B cell (primary cell): ENCODE data around the gene TAF6. TPM values are rescaled to one million over a fixed set of nuclear protein-coding genes. Genes with fewer than 3 reads are reported as not detected.
A peak's percentile ranks its signal among the peaks of the same experiment; 100 is the strongest.

ENCODE experiments used
- ATAC-seq: fragments of 200-7000 bp; cut with Tn5 transposase; one replicate; pipeline ENCODE4 v1.10.0; 2021; ENCODE audit warnings: low read depth, mild to moderate bottlenecking, moderate number of reproducible peaks, moderate library complexity
- CTCF ChIA-PET: fragments of 350-600 bp; sonication (Branson Sonifier 250); formaldehyde crosslinking; loops from one replicate; lab custom pipeline; 2021; ENCODE audit warnings: antibody characterized with exemption, inconsistent platforms; lab: Charles Lee
- POLR2A ChIA-PET: fragments of 350-600 bp; sonication (Branson Sonifier 250); formaldehyde crosslinking; loops from one replicate; lab custom pipeline; 2021; ENCODE audit warnings: antibody characterized with exemption; lab: Charles Lee
- DNase-seq: peaks from one replicate; pipeline ENCODE4 v3.0.0; 2013
- H2AFZ ChIP-seq: 2 replicates; pipeline ENCODE4 v1.6.1; 2012; ENCODE audit warnings: mild to moderate bottlenecking, low read depth, low read length; ENCODE audit not compliant: insufficient read depth, poor library complexity, severe bottlenecking
- H3K27ac ChIP-seq, 2 donors: 1 replicate in 1 of 2; 2 replicates in 1 of 2; pipeline ENCODE4 v1.5.1; 2012 to 2013; ENCODE audit warnings: low read length in 2 of 2, mild to moderate bottlenecking in 2 of 2, moderate library complexity in 1 of 2
- H3K27me3 ChIP-seq, 4 experiments: fragments of 200-600 bp in 1 of 4; sonication (generic) in 1 of 4; replicated peaks in 1 of 4; 1 replicate in 2 of 4; 2 replicates in 2 of 4; pipeline versions ENCODE4 v1.6.1 to v1.7.0; 2013 to 2016; ENCODE audit warnings: low read length in 3 of 4, mild to moderate bottlenecking in 2 of 4, mixed read lengths in 1 of 4, moderate library complexity in 1 of 4; ENCODE audit not compliant: insufficient read depth in 4 of 4, control insufficient read depth in 3 of 4; ENCODE audit errors: control extremely low read depth in 1 of 4
- H3K36me3 ChIP-seq, 2 experiments: replicated peaks in 1 of 2; 1 replicate in 1 of 2; 2 replicates in 1 of 2; pipeline versions ENCODE4 v1.6.1 to v1.7.1; 2013; ENCODE audit warnings: low read length in 1 of 2; ENCODE audit not compliant: insufficient read depth in 2 of 2, control insufficient read depth in 1 of 2; ENCODE audit errors: control extremely low read depth in 1 of 2, extremely low read depth in 1 of 2
- H3K4me1 ChIP-seq, 2 donors: fragments of 200-600 bp in 1 of 2; sonication (generic) in 1 of 2; 1 replicate in 1 of 2; 2 replicates in 1 of 2; pipeline versions ENCODE4 v1.5.1 to v1.6.1; 2013 to 2017; ENCODE audit warnings: low read length in 2 of 2; ENCODE audit not compliant: control insufficient read depth in 2 of 2, insufficient read depth in 2 of 2
- H3K4me2 ChIP-seq: replicated peaks from 2 replicates; pipeline ENCODE3; 2012; ENCODE audit warnings: mild to moderate bottlenecking, low read depth, low read length; ENCODE audit not compliant: poor library complexity, severe bottlenecking
- H3K4me3 ChIP-seq, 5 experiments: fragments of 200-600 bp in 1 of 5; sonication (generic) in 1 of 5; 1 replicate in 3 of 5; 2 replicates in 2 of 5; pipeline versions ENCODE4 v1.5.1 to v1.7.0; 2011 to 2016; ENCODE audit warnings: low read length in 4 of 5, mild to moderate bottlenecking in 4 of 5, low read depth in 2 of 5, control low read depth in 1 of 5, moderate library complexity in 1 of 5; ENCODE audit not compliant: insufficient read depth in 1 of 5; ENCODE audit errors: control extremely low read depth in 1 of 5, extremely low read depth in 1 of 5
- H3K79me2 ChIP-seq: fragments of 200-600 bp; sonication (generic); one replicate; pipeline ENCODE4 v1.6.0; 2016; ENCODE audit warnings: low read length; ENCODE audit not compliant: control insufficient read depth, insufficient read depth
- H3K9ac ChIP-seq: fragments of 200-600 bp; sonication (generic); 2 replicates; pipeline ENCODE4 v1.6.1; 2017; ENCODE audit warnings: mild to moderate bottlenecking, low read length, moderate library complexity
- H3K9me3 ChIP-seq, 3 donors: one replicate each; pipeline versions ENCODE4 v1.6.1 to v1.7.1; 2013; ENCODE audit warnings: low read length in 2 of 3; ENCODE audit not compliant: control insufficient read depth in 2 of 3, insufficient read depth in 1 of 3; ENCODE audit errors: control extremely low read depth in 1 of 3
- H4K20me1 ChIP-seq: 2 replicates; pipeline ENCODE4 v1.6.0; 2012; ENCODE audit warnings: mild to moderate bottlenecking, low read length; ENCODE audit not compliant: insufficient read depth, control insufficient read depth, poor library complexity, severe bottlenecking
- H3K27ac Mint-ChIP-seq: one replicate; pipeline ENCODE4 v1.8.0; 2021; ENCODE audit warnings: mixed read lengths
- H3K27me3 Mint-ChIP-seq: one replicate; pipeline ENCODE4 v1.8.0; 2021; ENCODE audit warnings: mixed read lengths
- H3K4me1 Mint-ChIP-seq: one replicate; pipeline ENCODE4 v1.8.0; 2021; ENCODE audit warnings: mixed read lengths
- H3K4me3 Mint-ChIP-seq: one replicate; pipeline ENCODE4 v1.8.0; 2021; ENCODE audit warnings: mixed read lengths
- H3K9me3 Mint-ChIP-seq: one replicate; pipeline ENCODE4 v1.8.0; 2022; ENCODE audit warnings: mixed read lengths; ENCODE audit not compliant: insufficient read depth
- CTCF ChIP-seq: fragments of 200-600 bp; IDR thresholded peaks from one replicate; pipeline ENCODE4 v1.8.0; 2022; ENCODE audit warnings: antibody characterized with exemption, mild to moderate bottlenecking
- EZH2 ChIP-seq: IDR thresholded peaks from 2 replicates; pipeline ENCODE4 v1.6.1; 2012; ENCODE audit warnings: borderline replicate concordance, low read depth, mild to moderate bottlenecking, moderate library complexity, low read length; ENCODE audit not compliant: insufficient read depth, poor library complexity, severe bottlenecking
- WGBS: methylation state at CpG from one replicate; pipeline ENCODE4 v1.1.5; 2013; ENCODE audit warnings: missing lambda C conversion rate; ENCODE audit not compliant: insufficient coverage; 5-methylcytosine and 5-hydroxymethylcytosine counted together
- intact Hi-C: fragments of 100-400 bp; cut with micrococcal nuclease; formaldehyde crosslinking; loops from one replicate; pipeline ENCODE4 v1.10.0; 2022
- polyA plus RNA-seq: library from polyadenylated mRNA; depleted of rRNA; stranded (reverse); fragments of >200 nt; gene quantifications from 2 replicates; pipeline ENCODE4 v1.2.3, GENCODE V29; 2012
- total RNA-seq, 2 donors: library from RNA; stranded (reverse); fragments of 120-200 nt in 1 of 2; gene quantifications; 1 replicate in 1 of 2; 2 replicates in 1 of 2; pipeline versions ENCODE4 v1.2.3 to v1.2.4, GENCODE V29; 2013 to 2022

TAF6 gene
- total and polyA plus RNA-seq, 2 donors (not counting 1 experiment from before 2014, with no cell fraction given): 48.3 to 65.8 TPM

GRCh38 chr7:100095704-100096103, 23.5 kb downstream of the TAF6 start:
- Histone ChIP-seq H3K36me3 (peaks cover 2 to 86% of the 10 kb centered on the region in 2 experiments), H3K4me1 (peaks cover 10 to 15% of the 10 kb centered on the region in 2 donors), H3K9me3 (no peaks in the 10 kb centered on the region), H3K4me2 (no peak overlapping the region), H2AFZ (no peak overlapping the region), H3K27me3 (no peaks in the 10 kb centered on the region), H3K27ac (no peak overlapping the region), H4K20me1 (peaks cover 49% of the 10 kb centered on the region), H3K9ac (no peak overlapping the region), H3K79me2 (peaks cover 36% of the 10 kb centered on the region), H3K4me3 (no peak overlapping the region)
- peaks cover 29% of the 10 kb centered on the region for H3K4me1 Mint-ChIP-seq
- H3K9me3 Mint-ChIP-seq: no peaks in the 10 kb centered on the region
- POLR2A ChIA-PET: interaction anchor here (0.6 kb wide), 1 partner anchor 1216 kb away, joined by 7 read pairs; no protein-coding TSS in a partner anchor
- peak overlapping the region; percentile 10 for H3K27ac Mint-ChIP-seq
- ATAC-seq (no peak), DNase-seq (no peak)
- intact Hi-C loops: no loop called here
- whole genome bisulfite sequencing: 98% methylated on average over 15 of the region's 17 CpGs
- H3K27me3 Mint-ChIP-seq: no peaks in the 10 kb centered on the region
- TF ChIP-seq EZH2 (no peak), CTCF (no peak)
- no peak overlapping the region for H3K4me3 Mint-ChIP-seq
- CTCF ChIA-PET: no interaction called here

- no peaks in the 10 kb centered on the region for H3K9me3 Mint-ChIP-seq
- 100% methylated on average over 3 of the region's 9 CpGs for WGBS
- CTCF ChIA-PET: no interaction called here
Measured at GRCh38 chr7:100095289-100095688, 23.9 kb downstream of the TAF6 start.

More at GRCh38 chr7:100095289-100095688, 23.9 kb downstream of the TAF6 start:
- intact Hi-C loops: no loop called here
- DNase-seq (no peak), ATAC-seq (no peak)
- POLR2A ChIA-PET: interaction anchor here (0.5 kb wide), 1 partner anchor 990 kb away, joined by 8 read pairs; the partner anchor contains the start of gene TRIM56
- Mint-ChIP-seq H3K27me3 (no peaks in the 10 kb centered on the region), H3K4me1 (peaks cover 29% of the 10 kb centered on the region), H3K27ac (no peak overlapping the region), H3K4me3 (no peak overlapping the region)
- Histone ChIP-seq H3K4me1 (peaks cover 10 to 15% of the 10 kb centered on the region in 2 donors), H2AFZ (no peak overlapping the region), H3K36me3 (peaks cover 2 to 89% of the 10 kb centered on the region in 2 experiments), H3K27ac (no peak overlapping the region), H3K4me2 (no peak overlapping the region), H3K4me3 (no peak overlapping the region), H3K79me2 (peaks cover 35% of the 10 kb centered on the region), H3K27me3 (no peaks in the 10 kb centered on the region), H3K9me3 (no peaks in the 10 kb centered on the region), H4K20me1 (peaks cover 49% of the 10 kb centered on the region), H3K9ac (no peak overlapping the region)
- no peak for TF ChIP-seq CTCF
- no peak for TF ChIP-seq EZH2
